Neuronal stem cell (in vitro differentiated cells): Measurements from ENCODE around the gene PNCK.

Experiments
- DNase-seq: peaks from one replicate; pipeline ENCODE4 v3.0.0-alpha.2; 2013; ENCODE audit warnings: low spot score
- H2AFZ ChIP-seq: one replicate; pipeline ENCODE4 v1.6.1; 2013; ENCODE audit warnings: mild to moderate bottlenecking, low read length, inconsistent platforms
- H2AK5ac ChIP-seq: 2 replicates; pipeline ENCODE4 v1.6.1; 2013; ENCODE audit warnings: low read depth, mild to moderate bottlenecking, inconsistent platforms, low read length, moderate library complexity, mixed read lengths
- H2BK120ac ChIP-seq: 2 replicates; pipeline ENCODE4 v1.6.1; 2013; ENCODE audit warnings: low read depth, mild to moderate bottlenecking, inconsistent platforms, low read length, moderate library complexity, mixed read lengths
- H2BK12ac ChIP-seq: one replicate; pipeline ENCODE4 v1.6.1; 2013; ENCODE audit warnings: low read length, inconsistent platforms
- H2BK15ac ChIP-seq: 2 replicates; pipeline ENCODE4 v1.6.1; 2013; ENCODE audit warnings: mild to moderate bottlenecking, low read length, inconsistent platforms, mixed read lengths
- H2BK5ac ChIP-seq: one replicate; pipeline ENCODE4 v1.6.1; 2013; ENCODE audit warnings: inconsistent platforms, mild to moderate bottlenecking, low read length, moderate library complexity
- H3K14ac ChIP-seq: one replicate; pipeline ENCODE4 v1.6.1; 2013; ENCODE audit warnings: low read length, inconsistent platforms
- H3K18ac ChIP-seq: 2 replicates; pipeline ENCODE4 v1.6.1; 2013; ENCODE audit warnings: low read length, inconsistent platforms
- H3K23ac ChIP-seq: 2 replicates; pipeline ENCODE4 v1.6.1; 2013; ENCODE audit warnings: low read depth, mild to moderate bottlenecking, mixed read lengths, low read length, inconsistent platforms; ENCODE audit not compliant: poor library complexity
- H3K27ac ChIP-seq: replicated peaks from 3 replicates; pipeline ENCODE4 v1.5.1; 2013; ENCODE audit warnings: low read length, inconsistent platforms
- H3K27me3 ChIP-seq, 3 experiments: 2 replicates each; pipeline ENCODE4 v1.6.1; 2013; ENCODE audit warnings: low read length in 3 of 3, mild to moderate bottlenecking in 2 of 3, inconsistent platforms in 1 of 3, low read depth in 1 of 3, mixed read lengths in 1 of 3, moderate library complexity in 1 of 3; ENCODE audit not compliant: control insufficient read depth in 3 of 3, insufficient read depth in 3 of 3
- H3K36me3 ChIP-seq, 2 donors: replicated peaks in 1 of 2; 2 replicates each; pipeline ENCODE4 v1.6.1; 2013; ENCODE audit warnings: low read length in 2 of 2; ENCODE audit not compliant: control insufficient read depth in 2 of 2, insufficient read depth in 2 of 2
- H3K4ac ChIP-seq: 2 replicates; pipeline ENCODE4 v1.6.1; 2013; ENCODE audit warnings: inconsistent platforms, mild to moderate bottlenecking, low read length, moderate library complexity
- H3K4me1 ChIP-seq, 2 donors: 1 replicate in 1 of 2; 2 replicates in 1 of 2; pipeline ENCODE4 v1.6.1; 2013; ENCODE audit warnings: low read length in 2 of 2, low read depth in 1 of 2; ENCODE audit not compliant: control insufficient read depth in 2 of 2, insufficient read depth in 1 of 2
- H3K4me2 ChIP-seq: one replicate; pipeline ENCODE4 v1.6.1; 2013; ENCODE audit warnings: mild to moderate bottlenecking, low read length, inconsistent platforms; ENCODE audit not compliant: insufficient read depth, poor library complexity, severe bottlenecking
- H3K4me3 ChIP-seq, 2 donors: 2 replicates each; pipeline ENCODE4 v1.5.1; 2013; ENCODE audit warnings: low read length in 2 of 2, mild to moderate bottlenecking in 2 of 2, inconsistent platforms in 1 of 2, moderate library complexity in 1 of 2
- H3K79me1 ChIP-seq: one replicate; pipeline ENCODE4 v1.6.1; 2013; ENCODE audit warnings: low read depth, mild to moderate bottlenecking, inconsistent platforms, low read length, moderate library complexity
- H3K9ac ChIP-seq: one replicate; pipeline ENCODE4 v1.6.1; 2013; ENCODE audit warnings: mild to moderate bottlenecking, low read depth, low read length, inconsistent platforms; ENCODE audit not compliant: poor library complexity
- H3K9me3 ChIP-seq, 2 donors: replicated peaks in 1 of 2; 2 replicates each; pipeline versions ENCODE3 to v1.6.1; 2013; ENCODE audit warnings: low read length in 2 of 2, mild to moderate bottlenecking in 2 of 2, inconsistent platforms in 1 of 2, low read depth in 1 of 2, mixed read lengths in 1 of 2, moderate library complexity in 1 of 2; ENCODE audit not compliant: control insufficient read depth in 2 of 2, insufficient read depth in 1 of 2
- H4K8ac ChIP-seq: one replicate; pipeline ENCODE4 v1.6.1; 2013; ENCODE audit warnings: low read depth, mild to moderate bottlenecking, inconsistent platforms, low read length, moderate library complexity
- H4K91ac ChIP-seq: one replicate; pipeline ENCODE4 v1.6.1; 2013; ENCODE audit warnings: low read length, low read depth, mild to moderate bottlenecking, inconsistent platforms; ENCODE audit not compliant: poor library complexity
- WGBS, 2 donors: extraction: QIAGEN DNeasy Blood & Tissue Kit; methylation state at CpG; one replicate each; pipeline ENCODE4 v1.1.7; 2013; ENCODE audit warnings: missing lambda C conversion rate in 2 of 2, mixed read lengths in 1 of 2; ENCODE audit not compliant: insufficient read length in 2 of 2, insufficient replicate concordance in 1 of 2; ENCODE audit errors: extremely low coverage in 2 of 2; 5-methylcytosine and 5-hydroxymethylcytosine counted together

Gene PNCK

DNA sequence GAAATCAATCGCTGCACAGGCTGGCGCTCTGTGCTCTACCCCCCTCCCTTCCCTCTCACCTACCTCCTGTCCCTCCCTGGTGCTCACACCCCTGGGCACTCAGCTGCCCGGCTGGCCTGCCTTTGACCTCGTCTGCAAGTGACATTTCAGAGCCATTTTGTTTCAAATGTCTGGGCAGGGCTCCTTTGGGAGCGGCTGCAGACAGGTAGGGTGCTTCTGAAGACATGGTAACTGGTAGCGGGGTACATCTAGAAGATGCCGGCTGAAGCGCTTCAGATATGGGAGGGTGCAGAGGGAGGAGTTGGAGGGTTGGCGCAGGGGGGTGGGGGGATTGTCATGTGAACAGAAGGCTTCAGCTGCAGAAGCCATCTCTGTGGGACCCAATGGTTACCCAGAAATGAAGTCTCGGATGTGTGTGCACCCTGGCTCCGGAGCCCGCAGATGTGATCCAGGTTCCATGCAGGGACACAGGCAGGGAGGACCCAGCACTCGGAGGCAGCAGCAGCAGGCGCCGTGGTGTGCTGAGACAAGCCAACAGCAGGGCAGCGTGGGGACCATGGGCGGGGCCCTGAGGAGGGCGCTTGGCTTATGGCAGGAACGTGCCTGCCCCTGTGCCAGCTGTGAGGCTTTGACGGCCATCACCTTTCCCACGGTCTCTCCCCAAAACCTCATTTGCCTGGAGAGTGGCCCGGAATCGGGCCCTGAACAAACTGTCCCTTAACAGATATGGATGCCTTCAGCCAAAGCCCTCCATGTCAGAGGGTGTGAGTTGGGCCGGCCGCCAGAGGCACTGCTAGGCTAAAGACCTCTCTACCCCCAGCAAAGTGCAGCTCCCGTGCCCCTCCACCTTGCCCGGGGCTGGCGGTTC lies 34.2 kb downstream of the PNCK start:
- Histone ChIP-seq H2BK120ac (no peak overlapping the region), H3K23ac (no peak overlapping the region), H3K36me3 (no peaks in the 10 kb centered on the region), H4K91ac (no peak overlapping the region), H3K4me3 (no peak overlapping the region), H3K79me1 (no peaks in the 10 kb centered on the region), H2AFZ (no peak overlapping the region), H2BK12ac (no peak overlapping the region), H3K4ac (no peak overlapping the region), H3K4me2 (no peak overlapping the region), H3K18ac (no peak overlapping the region), H4K8ac (no peak overlapping the region), H3K4me1 (peaks cover 12 to 13% of the 10 kb centered on the region in 2 donors), H2BK15ac (no peak overlapping the region), H3K27ac (no peak overlapping the region), H2AK5ac (no peak overlapping the region), H3K14ac (no peak overlapping the region), H3K9me3 (no peaks in the 10 kb centered on the region), H3K27me3 (peaks cover 0 to 90% (median 16%) of the 10 kb centered on the region in 3 experiments), H3K9ac (no peak overlapping the region), H2BK5ac (no peak overlapping the region)
- no CpG with 5 or more reads among the region's 28 CpGs for WGBS, 2 donors
- DNase-seq, result no peak

DNA sequence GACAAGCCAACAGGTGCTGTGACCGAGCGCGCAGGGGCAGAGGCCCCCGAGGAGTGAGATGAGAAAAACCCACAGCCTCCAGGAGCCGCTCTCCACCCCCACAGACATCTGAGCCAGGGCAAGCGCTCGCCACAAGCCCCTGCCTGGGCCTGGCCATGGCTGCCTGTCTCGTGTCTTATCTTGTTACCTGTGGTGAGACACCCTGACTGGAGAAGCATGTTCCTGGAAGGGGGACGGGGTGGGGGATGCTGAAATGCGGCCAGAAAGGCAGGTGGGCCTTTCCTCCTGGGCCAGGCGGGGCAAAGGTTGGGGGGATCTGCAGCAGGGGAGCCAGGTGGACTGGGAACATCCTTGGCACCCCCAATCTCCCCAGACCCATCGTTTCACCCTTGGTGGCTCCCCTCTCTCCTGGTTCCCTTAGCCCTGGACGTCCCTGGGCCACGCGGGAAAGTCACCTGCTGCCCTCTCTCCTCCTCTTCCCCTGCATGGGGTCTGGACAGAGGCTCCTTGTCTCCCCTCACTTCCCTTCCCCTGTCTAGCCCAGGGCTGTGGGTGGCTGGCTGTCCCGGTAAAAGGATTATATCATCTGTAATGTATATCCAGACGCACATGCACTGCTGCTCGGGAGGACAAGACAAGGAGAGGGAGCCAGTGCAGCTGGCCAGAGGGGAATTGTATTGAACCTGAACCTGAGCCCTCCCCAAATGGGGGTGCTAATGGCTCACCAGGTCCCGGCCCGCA lies 35.0 kb downstream of the PNCK start:
- no peak overlapping the region for H3K27ac ChIP-seq
- H3K4ac ChIP-seq, result no peak overlapping the region
- no peak overlapping the region for H3K4me2 ChIP-seq
- no peak overlapping the region for H2BK15ac ChIP-seq
- no peak overlapping the region for H2BK5ac ChIP-seq
- H3K23ac ChIP-seq, result no peak overlapping the region
- no peak for DNase-seq
- no peaks in the 10 kb centered on the region for H3K79me1 ChIP-seq
- peaks cover 0 to 90% (median 11%) of the 10 kb centered on the region in 3 experiments for H3K27me3 ChIP-seq
- H4K91ac ChIP-seq, result no peak overlapping the region
- no peak overlapping the region for H3K4me3 ChIP-seq
- no peak overlapping the region for H3K18ac ChIP-seq
- H4K8ac ChIP-seq, result no peak overlapping the region
- no peak overlapping the region for H2AK5ac ChIP-seq
- H2AFZ ChIP-seq, result no peak overlapping the region
- no peaks in the 10 kb centered on the region for H3K9me3 ChIP-seq
- H3K9ac ChIP-seq, result no peak overlapping the region
- H3K4me1 ChIP-seq, result peaks cover 11 to 12% of the 10 kb centered on the region in 2 donors
- H2BK120ac ChIP-seq, result no peak overlapping the region
- no peak overlapping the region for H2BK12ac ChIP-seq
- no CpG with 5 or more reads among the region's 20 CpGs for WGBS, 2 donors
- H3K14ac ChIP-seq, result no peak overlapping the region
- H3K36me3 ChIP-seq, result no peaks in the 10 kb centered on the region

DNA sequence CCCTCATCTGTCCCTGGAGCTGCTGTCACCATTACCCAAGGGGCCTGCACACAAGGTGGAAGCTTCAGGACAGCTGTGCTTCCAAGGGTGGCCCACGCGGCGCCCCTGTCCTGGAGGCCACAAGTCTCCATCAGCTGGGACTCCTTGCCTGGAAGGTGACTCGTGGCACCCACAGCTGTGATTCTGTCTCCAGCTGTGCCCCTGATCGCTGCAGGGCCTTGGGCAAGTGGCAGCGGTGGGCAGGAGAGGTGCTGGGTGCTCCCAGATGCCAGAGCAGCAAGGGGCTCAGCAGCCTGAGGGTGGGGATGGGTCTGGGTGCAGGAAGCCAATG lies 35.6 kb downstream of the PNCK start:
- DNase-seq, result no peak
- H2AK5ac ChIP-seq, result no peak overlapping the region
- H3K27ac ChIP-seq, result no peak overlapping the region
- H2AFZ ChIP-seq, result no peak overlapping the region
- no peak overlapping the region for H2BK120ac ChIP-seq
- H3K4me3 ChIP-seq, result no peak overlapping the region
- no peak overlapping the region for H3K4me2 ChIP-seq
- no peak overlapping the region for H3K14ac ChIP-seq
- WGBS, 2 donors, result no CpG with 5 or more reads among the region's 6 CpGs
- H2BK15ac ChIP-seq, result no peak overlapping the region
- no peak overlapping the region for H3K9ac ChIP-seq
- no peak overlapping the region for H3K18ac ChIP-seq
- no peaks in the 10 kb centered on the region for H3K79me1 ChIP-seq
- H2BK5ac ChIP-seq, result no peak overlapping the region
- no peak overlapping the region for H4K8ac ChIP-seq
- H3K36me3 ChIP-seq, result no peaks in the 10 kb centered on the region
- no peak overlapping the region for H3K23ac ChIP-seq
- H3K4ac ChIP-seq, result no peak overlapping the region
- peaks cover 0 to 86% (median 5%) of the 10 kb centered on the region in 3 experiments for H3K27me3 ChIP-seq
- H3K9me3 ChIP-seq, result no peaks in the 10 kb centered on the region
- H4K91ac ChIP-seq, result no peak overlapping the region
- H3K4me1 ChIP-seq, result peaks cover 11 to 12% of the 10 kb centered on the region in 2 donors
- H2BK12ac ChIP-seq, result no peak overlapping the region
